Measurements from ENCODE around the gene NAV3.

Gene NAV3

GRCh38 chr12:77850698-77851097 lies 20.0 kb downstream of the NAV3 start:
- no peak for TF ChIP-seq CTCF (IDR thresholded peaks at IDR 0.05; ENCODE audit: low read depth, low read length)
- no peak for DNase-seq (ENCODE audit: low read depth, low spot score)
- no peak overlapping the region for H3K4me3 ChIP-seq (ENCODE audit: low read depth, low read length)
- in situ Hi-C loops (cut with HindIII; ENCODE audit: low sequenced_read_pairs): no loop called here

GRCh38 chr12:77855548-77855947 lies 24.9 kb downstream of the NAV3 start:
- in situ Hi-C loops (cut with HindIII; ENCODE audit: low sequenced_read_pairs): no loop called here
- no peak for TF ChIP-seq CTCF (IDR thresholded peaks at IDR 0.05; ENCODE audit: low read depth, low read length)
- no peak overlapping the region for H3K4me3 ChIP-seq (ENCODE audit: low read depth, low read length)
- no peak for DNase-seq (ENCODE audit: low read depth, low spot score)

- in situ Hi-C loops (cut with HindIII; ENCODE audit: low sequenced_read_pairs): no loop called here
- no peak overlapping the region for H3K4me3 ChIP-seq (ENCODE audit: low read depth, low read length)
- TF ChIP-seq CTCF (IDR thresholded peaks at IDR 0.05; ENCODE audit: low read depth, low read length): no peak
- DNase-seq (ENCODE audit: low read depth, low spot score): no peak
Measured at GRCh38 chr12:77861317-77861716, 30.6 kb downstream of the NAV3 start.

GRCh38 chr12:77865178-77865577 lies 34.5 kb downstream of the NAV3 start:
- no peak for DNase-seq (ENCODE audit: low read depth, low spot score)
- no peak for TF ChIP-seq CTCF (IDR thresholded peaks at IDR 0.05; ENCODE audit: low read depth, low read length)
- in situ Hi-C loops (cut with HindIII; ENCODE audit: low sequenced_read_pairs): no loop called here
- H3K4me3 ChIP-seq (ENCODE audit: low read depth, low read length): no peak overlapping the region

GRCh38 chr12:77878901-77879300 lies 48.2 kb downstream of the NAV3 start:
- no peak overlapping the region for H3K4me3 ChIP-seq (ENCODE audit: low read depth, low read length)
- in situ Hi-C loops (cut with HindIII; ENCODE audit: low sequenced_read_pairs): no loop called here
- DNase-seq (ENCODE audit: low read depth, low spot score): no peak
- no peak for TF ChIP-seq CTCF (IDR thresholded peaks at IDR 0.05; ENCODE audit: low read depth, low read length)

GRCh38 chr12:77882709-77883108 lies 52.0 kb downstream of the NAV3 start:
- TF ChIP-seq CTCF (IDR thresholded peaks at IDR 0.05; ENCODE audit: low read depth, low read length): no peak
- no peak for DNase-seq (ENCODE audit: low read depth, low spot score)
- in situ Hi-C loops (cut with HindIII; ENCODE audit: low sequenced_read_pairs): no loop called here
- no peak overlapping the region for H3K4me3 ChIP-seq (ENCODE audit: low read depth, low read length)

DNA sequence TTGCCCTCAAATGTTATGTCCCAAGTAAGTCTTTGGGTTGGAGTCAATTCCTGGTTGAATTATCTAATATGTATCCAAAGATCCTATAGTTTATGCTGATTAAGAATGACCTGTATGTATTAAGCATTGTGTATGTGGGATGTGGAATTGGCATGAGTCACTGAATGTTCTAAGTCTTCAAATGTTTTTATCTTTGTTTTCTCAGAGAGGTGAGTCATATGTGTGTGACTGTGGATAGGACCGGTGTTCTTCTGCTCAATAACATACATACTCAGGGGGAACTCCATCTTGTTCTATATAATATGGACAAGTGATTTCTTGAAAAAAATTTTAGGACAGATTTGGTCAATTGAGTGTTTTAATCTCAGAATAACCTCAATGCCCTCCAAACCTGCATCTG lies 57.9 kb downstream of the NAV3 start:
- H3K4me3 ChIP-seq (ENCODE audit: low read depth, low read length): no peak overlapping the region
- in situ Hi-C loops (cut with HindIII; ENCODE audit: low sequenced_read_pairs): no loop called here
- DNase-seq (ENCODE audit: low read depth, low spot score): peak; percentile 87
- TF ChIP-seq CTCF (IDR thresholded peaks at IDR 0.05; ENCODE audit: low read depth, low read length): no peak

All from astrocyte of the spinal cord (primary cell).